HepG2 (cell line): Measurements from ENCODE around the gene MMP17. TPM values are rescaled to one million over a fixed set of nuclear protein-coding genes. Genes with fewer than 3 reads are reported as not detected.
A peak's percentile ranks its signal among the peaks of the same experiment; 100 is the strongest.

Experiments used
- FOXK2 ChIP-seq: fragments of 450-650 bp; IDR thresholded peaks from 2 replicates; pipeline ENCODE4 v1.6.1; 2016
- GPN1 ChIP-seq: sonication (generic); formaldehyde crosslinking; IDR thresholded peaks from 2 replicates; pipeline ENCODE4 v1.5.1; 2020; ENCODE audit warnings: missing genetic modification reagents, borderline replicate concordance
- HMG20A ChIP-seq: IDR thresholded peaks from 2 replicates; pipeline ENCODE4 v1.6.1; 2016; ENCODE audit warnings: borderline replicate concordance
- JDP2 ChIP-seq: sonication (generic); formaldehyde crosslinking; IDR thresholded peaks from 2 replicates; pipeline ENCODE4 v1.8.1; 2022; ENCODE audit warnings: missing genetic modification reagents, borderline replicate concordance
- NRL ChIP-seq: sonication (generic); formaldehyde crosslinking; IDR thresholded peaks from 2 replicates; pipeline ENCODE4 v1.5.0; 2020; ENCODE audit warnings: missing genetic modification reagents, mild to moderate bottlenecking, moderate library complexity, borderline replicate concordance
- PBX2 ChIP-seq: IDR thresholded peaks from 2 replicates; pipeline ENCODE4 v1.6.1; 2016; ENCODE audit warnings: control low read depth
- PHF8 ChIP-seq: sonication (generic); formaldehyde crosslinking; IDR thresholded peaks from 2 replicates; pipeline ENCODE4 v1.5.0; 2020; ENCODE audit warnings: missing genetic modification reagents
- RERE ChIP-seq: IDR thresholded peaks from 2 replicates; pipeline ENCODE4 v1.6.1; 2016; ENCODE audit warnings: low read depth, missing genetic modification reagents, missing compliant biosample characterization
- SMC3 ChIP-seq: IDR thresholded peaks from 2 replicates; pipeline ENCODE4 v1.6.1; 2011; ENCODE audit warnings: low read length, improper control_type of control experiment
- SNAPC5 ChIP-seq: sonication (generic); formaldehyde crosslinking; IDR thresholded peaks from 2 replicates; pipeline ENCODE4 v1.8.1; 2023; ENCODE audit warnings: mild to moderate bottlenecking, missing genetic modification reagents, borderline replicate concordance
- ZBED4 ChIP-seq: sonication (generic); formaldehyde crosslinking; IDR thresholded peaks from 2 replicates; pipeline ENCODE4 v1.4.0; 2020; ENCODE audit warnings: missing genetic modification reagents, borderline replicate concordance
- ZHX1 ChIP-seq: sonication (generic); formaldehyde crosslinking; IDR thresholded peaks from 2 replicates; pipeline ENCODE4 v1.8.1; 2022; ENCODE audit warnings: low read depth, mild to moderate bottlenecking, missing genetic modification reagents
- ZNF274 ChIP-seq: sonication (generic); formaldehyde crosslinking; IDR thresholded peaks from 2 replicates; pipeline ENCODE4 v1.5.1; 2020; ENCODE audit warnings: mild to moderate bottlenecking, missing genetic modification reagents
- ZNF326 ChIP-seq: sonication (generic); formaldehyde crosslinking; IDR thresholded peaks from 2 replicates; pipeline ENCODE4 v1.4.0; 2020; ENCODE audit warnings: missing genetic modification reagents, borderline replicate concordance
- ZNF367 ChIP-seq: sonication (generic); formaldehyde crosslinking; IDR thresholded peaks from 2 replicates; pipeline ENCODE4 v1.4.0; 2020; ENCODE audit warnings: missing genetic modification reagents, borderline replicate concordance
- ZNF7 ChIP-seq: IDR thresholded peaks from 2 replicates; pipeline ENCODE4 v1.6.1; 2016; ENCODE audit warnings: missing biosample characterization, missing genetic modification reagents
- polyA plus RNA-seq, 8 experiments: library from polyadenylated mRNA; depleted of rRNA in 3 of 8; stranded (reverse) in 7 of 8; unstranded in 1 of 8; fragments of >200 nt; fragmentation: Illumina TruSeq in 4 of 8; extraction: Trizol in 4 of 8; gene quantifications; 2 replicates each; pipeline versions ENCODE4 v1.2.1 to v1.2.3, GENCODE V29; 2011 to 2016; ENCODE audit warnings: low read depth in 4 of 8, missing spikeins in 1 of 8, mixed read lengths in 1 of 8; ENCODE audit not compliant: insufficient read depth in 1 of 8
- total RNA-seq, 5 experiments: library from RNA; depleted of rRNA; stranded (reverse); fragments of >200 nt; fragmentation: Illumina TruSeq; extraction: Trizol; gene quantifications; 2 replicates each; pipeline ENCODE4 v1.2.3, GENCODE V29; 2016; ENCODE audit warnings: low read depth in 1 of 5

Gene MMP17
- total and polyA plus RNA-seq, 2 of the 13 experiments (the other 11 are each of a cell fraction or from before 2014, with no cell fraction given) = 0.55 to 0.80 TPM

GRCh38 chr12:131862084-131862441 lies 33.9 kb downstream of the MMP17 start (continued):
- TF ChIP-seq ZBED4 (CRISPR knock-in tag) (peak; percentile 25; the same call in 1 of the 2 replicates), HMG20A (CRISPR knock-in tag) (no peak), ZNF326 (no peak), PBX2 (CRISPR knock-in tag) (no peak), JDP2 (CRISPR knock-in tag) (no peak), ZNF367 (CRISPR knock-in tag) (no peak), NRL (no peak), ZHX1 (CRISPR knock-in tag) (peak; percentile 17; the same call in 1 of the 2 replicates), SNAPC5 (CRISPR knock-in tag) (no peak), FOXK2 (no peak), PHF8 (CRISPR knock-in tag) (no peak; the same call in 1 of the 2 replicates), ZNF7 (no peak), RERE (CRISPR knock-in tag) (peak; percentile 28; the same call in 1 of the 2 replicates), GPN1 (CRISPR knock-in tag) (no peak), SMC3 (no peak), ZNF274 (0 out of 2 replicates have a peak, but pooled peaks have one; percentile 27)
